ENCODE results near the gene TH.

- TF ChIP-seq CTCF (IDR thresholded peaks at IDR 0.05) = no peak
- no peak for TF ChIP-seq POLR2A (IDR thresholded peaks at IDR 0.05)
Measured at GRCh38 chr11:2189938-2190656, 18.5 kb upstream of the TH start.

All from ovary (tissue), 3 donors.